Measurements from ENCODE around the gene GPR132. TPM values are rescaled to one million over a fixed set of nuclear protein-coding genes. Genes with fewer than 3 reads are reported as not detected.

GPR132 gene
- total RNA-seq, 1 donor from 2014 or later = 0.07 TPM

DNA sequence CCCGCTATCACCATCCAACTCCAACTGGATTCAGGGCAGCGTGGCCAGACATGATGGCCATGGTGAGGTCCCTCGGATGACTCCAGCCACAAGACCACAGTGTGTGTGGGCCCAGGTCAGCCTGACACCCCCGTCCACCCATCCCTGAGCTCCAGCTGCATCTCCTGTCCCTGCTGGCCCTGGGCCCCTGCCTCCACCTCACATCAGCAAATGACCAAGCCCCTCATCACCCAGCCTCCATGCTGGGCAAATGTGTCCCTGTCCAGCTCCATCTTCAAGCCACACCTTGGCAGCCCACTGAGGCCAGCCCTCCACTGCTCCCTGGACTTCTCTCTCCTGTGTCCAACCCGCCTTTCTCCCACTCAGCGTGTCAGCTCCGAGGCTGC lies 3.2 kb downstream of the GPR132 start:
- no peak for DNase-seq (ENCODE audit: low read depth, low spot score)

DNA sequence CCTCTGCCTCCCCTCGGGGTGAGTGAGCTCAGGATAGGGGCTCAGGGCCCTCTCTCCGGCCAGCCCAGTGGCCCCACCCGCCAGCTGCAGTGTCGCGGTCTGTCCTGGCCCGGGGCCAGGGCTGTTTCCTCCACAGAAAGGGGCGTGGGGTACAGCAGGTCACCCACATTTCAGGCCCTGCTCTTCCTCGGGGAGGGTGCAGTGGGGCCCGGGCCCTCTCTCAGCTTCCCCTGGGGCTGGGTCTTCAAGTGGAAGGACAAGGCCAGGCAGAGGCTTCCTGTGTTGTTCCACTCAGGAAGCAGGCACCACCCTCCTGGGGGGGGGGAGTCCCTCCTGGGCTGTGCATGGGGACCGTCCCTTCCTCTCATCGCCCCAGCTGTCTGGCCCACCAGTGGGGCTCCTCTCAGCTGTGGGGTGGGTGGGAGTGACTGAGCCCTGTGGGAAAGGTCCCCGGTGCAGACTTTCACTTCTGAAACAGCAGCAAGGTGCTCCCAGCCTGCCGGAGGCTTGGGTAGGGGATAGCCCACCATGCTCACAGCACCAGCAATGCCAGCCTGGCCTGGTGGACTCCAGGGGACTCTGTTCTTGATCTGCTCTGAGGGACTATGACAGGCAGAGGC lies 3.7 kb downstream of the GPR132 start:
- no peak for DNase-seq (ENCODE audit: low read depth, low spot score)

DNA sequence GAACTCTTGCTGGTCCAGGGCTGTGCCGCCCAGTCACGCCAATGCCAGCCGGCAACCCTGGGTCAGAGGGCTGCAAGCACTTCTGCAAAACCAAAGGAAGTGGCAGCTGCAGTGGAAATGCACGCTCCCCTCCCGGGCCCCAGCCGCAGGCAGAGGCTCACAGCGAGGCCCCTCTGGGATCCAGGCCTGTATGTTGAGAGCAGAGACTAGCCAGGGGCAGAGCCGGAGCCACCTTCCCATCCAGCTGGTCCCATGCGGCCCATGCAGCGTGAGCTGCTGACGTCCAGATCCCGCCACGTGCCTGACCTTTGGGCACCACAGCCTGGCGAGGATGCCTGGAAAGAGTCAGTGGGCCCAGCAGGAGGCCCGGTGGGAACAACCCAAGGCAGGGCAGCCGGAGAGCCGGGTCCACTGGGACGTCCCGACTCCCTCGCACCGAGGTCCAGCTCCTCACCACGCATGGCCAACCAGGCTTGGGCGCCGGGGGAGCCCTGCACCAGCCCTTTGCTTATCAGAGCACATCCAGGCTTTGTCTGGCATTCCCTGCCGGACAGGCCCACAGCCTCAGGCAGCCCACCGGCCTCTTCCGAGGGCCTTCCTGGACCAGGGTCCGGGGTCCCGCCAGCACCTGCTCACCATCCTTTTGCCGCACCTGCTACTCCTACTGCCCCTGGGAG lies 4.3 kb downstream of the GPR132 start:
- DNase-seq (ENCODE audit: low read depth, low spot score) = no peak

DNA sequence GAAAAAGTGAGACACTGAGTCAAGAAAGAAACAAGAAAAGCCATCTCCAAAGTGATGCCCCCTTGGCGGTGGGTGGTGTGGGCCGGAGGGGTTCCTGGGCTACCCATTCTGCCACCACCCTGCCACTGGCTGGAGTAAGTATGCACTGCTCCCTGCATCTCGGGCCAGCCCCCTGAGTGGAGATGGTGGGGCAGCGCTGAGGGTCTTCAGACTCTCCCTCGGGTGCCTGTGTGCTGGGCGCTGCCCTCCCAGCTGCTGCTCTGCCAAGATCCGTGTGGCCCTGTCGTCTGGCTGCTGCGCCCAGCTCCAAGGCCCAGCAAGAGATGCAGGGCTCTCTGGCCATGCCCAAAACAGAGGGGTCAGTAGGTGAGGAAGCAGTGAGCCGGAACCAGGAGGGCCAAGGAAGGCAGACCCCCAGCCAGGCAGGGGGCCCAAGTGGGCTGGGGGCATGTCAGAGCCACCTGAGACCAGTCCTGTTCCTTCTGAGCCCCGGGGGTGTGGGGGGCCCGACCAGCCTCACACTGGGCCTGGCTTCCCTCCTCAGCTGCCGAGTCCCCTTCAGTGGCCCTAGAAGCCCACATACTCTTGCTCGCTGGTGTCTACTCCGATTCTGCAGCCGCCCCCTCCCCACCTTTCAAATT lies 5.2 kb downstream of the GPR132 start:
- no peak for DNase-seq (ENCODE audit: low read depth, low spot score)

DNA sequence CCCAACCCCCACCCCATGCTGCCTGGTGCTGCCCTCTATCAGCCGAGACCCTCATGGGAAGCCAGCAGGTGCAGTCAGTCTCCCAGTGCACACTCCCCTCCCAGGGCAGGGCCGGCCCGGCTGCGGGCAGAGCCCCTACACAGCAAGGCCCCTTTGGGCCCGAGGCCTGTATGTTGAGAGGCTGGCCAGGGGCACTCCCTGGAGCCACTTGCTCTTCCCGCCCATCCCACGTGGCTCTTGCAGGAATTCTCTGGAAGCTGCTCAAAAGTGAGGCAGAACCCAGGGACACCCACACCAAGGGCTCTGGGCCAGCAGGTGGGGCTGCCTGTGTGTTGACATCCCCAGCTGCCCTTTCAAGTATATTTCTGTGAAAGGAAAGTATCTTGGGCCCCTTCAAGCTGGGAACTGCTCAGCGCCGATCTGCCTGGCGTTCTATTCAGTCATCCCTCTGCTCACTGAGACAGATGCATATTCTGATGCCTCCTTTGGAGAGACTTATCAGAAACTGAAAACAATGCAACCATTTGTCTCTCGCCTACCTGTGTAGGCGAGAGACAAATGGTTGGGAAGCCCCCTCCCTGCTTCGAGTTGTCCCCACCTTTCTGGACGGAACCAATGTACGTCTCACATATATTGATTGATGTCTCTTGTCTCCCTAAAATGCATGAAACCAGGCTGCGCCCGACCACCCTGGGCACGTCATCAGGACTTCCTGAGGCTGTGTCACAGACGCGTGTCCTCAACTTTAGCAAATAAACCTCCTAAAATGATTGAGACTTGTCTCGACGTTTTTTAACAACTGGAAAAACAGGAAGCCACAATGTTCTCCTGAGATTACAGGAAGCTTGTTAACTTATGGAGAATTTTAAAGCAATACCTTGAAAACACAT lies 6.0 kb downstream of the GPR132 start:
- DNase-seq (ENCODE audit: low read depth, low spot score) = no peak

DNA sequence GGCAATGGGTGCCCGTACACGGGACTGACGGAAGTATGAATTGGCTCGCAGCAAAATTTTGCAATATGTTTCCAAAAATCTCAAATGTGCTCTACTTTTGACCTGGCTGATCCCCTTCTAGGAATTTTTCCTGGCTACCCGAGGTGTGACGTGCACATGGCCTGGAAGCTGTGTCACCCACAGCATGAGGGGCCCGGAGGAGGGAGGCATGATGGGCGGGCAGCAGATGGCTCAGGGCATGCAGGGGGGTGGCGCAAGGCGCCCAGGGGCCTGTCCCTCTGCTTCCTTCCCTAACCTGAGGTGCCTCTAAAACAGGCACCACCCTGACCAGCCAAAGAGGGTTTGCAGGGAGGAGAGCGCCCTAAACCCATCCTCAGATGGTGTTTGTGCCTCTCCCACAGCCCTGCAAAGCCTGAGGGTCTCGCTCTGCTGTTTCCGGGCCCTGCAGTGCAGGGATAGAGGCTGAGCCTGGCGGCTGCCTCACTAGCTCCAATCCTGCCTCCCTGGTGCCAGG lies 6.7 kb downstream of the GPR132 start:
- DNase-seq (ENCODE audit: low read depth, low spot score) = no peak

DNA sequence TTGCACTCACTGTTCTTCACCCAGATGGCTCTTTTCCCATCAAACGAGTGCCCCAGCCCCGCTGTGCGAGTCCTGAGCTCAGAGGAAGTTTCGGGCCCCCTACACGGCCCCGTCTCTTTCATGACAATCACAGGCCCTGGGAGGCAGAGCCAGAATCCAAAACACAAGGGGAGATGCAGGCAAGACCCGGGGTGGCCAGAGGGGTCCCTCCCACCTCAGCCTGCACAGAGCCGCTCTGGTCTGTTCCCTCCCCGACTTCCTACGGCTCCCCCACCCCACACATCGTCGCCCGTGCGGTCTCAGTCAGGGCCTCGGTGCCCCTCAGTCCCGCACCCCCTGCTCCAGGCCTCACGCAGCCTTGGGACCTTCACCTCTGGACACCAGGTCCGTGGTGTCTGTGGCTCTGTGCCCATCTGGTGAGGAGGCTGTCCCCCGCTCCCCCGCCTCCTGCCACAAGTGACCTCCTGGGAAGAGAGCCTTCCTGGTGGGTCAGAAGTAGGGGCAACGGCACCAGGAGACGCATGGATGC lies 8.9 kb downstream of the GPR132 start:
- no peak for DNase-seq (ENCODE audit: low read depth, low spot score)

DNA sequence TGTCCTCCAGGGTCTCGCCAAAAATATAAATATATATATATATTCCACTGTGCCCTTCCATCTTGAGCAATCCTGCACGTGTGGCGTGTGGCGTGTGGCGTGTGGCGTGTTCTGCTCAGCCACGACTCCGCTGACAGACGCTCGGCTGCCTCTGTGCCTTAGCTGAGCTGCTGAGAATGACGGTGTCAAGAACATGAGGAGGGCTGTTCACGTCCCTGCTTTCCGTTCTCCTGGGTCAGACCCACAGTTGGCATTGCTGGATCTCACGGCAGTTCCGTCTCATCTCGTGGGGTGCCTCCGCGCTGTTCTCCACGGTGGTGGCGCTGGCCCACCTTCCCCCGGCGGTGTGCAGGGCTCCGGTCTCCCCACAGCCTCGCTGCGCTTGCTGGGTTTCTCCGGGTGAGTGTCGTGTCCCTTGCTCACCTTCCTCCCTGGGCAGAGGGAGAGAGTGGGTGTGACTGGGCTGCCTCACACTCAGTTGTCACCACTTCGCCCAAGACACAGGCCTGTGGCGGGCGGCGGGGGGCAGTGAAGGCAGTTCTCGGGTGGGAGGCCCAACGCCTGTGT lies 9.4 kb downstream of the GPR132 start:
- no peak for DNase-seq (ENCODE audit: low read depth, low spot score)

DNA sequence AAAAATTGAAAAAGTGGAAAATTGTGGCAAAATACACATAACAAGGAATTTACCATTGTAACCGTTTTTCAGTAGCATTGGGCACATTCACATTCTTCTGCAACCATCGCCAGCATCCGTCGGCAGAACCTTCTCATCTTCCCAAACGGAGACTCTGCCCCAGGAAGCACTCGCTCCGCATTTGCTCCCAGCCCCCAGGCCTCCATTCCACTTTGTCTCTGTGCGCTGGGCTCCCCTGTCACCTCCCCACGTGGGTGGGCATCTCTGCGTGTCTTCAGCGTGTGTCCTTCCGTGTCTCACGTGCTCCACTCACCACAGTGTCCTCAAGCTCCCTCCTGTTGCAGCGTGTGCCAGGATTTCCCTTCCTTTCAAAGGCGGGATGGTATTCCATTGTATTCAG lies 9.9 kb downstream of the GPR132 start:
- DNase-seq (ENCODE audit: low read depth, low spot score) = no peak

DNA sequence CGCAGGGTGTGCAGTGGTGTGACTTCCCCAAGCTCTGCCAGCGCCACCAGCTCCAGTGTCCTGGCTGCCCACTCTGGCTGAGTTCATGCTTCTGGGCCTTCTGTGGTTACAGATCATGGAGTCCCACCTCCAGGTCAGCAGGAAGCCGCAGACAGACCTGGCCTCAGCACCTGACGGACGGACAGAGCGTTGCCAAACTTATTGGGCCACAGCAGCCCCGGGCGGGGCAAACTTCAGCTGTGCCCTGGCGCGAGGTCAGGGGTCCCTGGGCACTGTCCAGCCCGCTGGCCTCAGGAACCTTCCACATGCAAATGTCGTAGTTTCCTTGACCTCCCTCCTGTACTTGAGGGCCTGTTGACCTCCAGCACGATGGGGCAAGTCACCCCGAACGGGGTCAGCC lies 11.2 kb downstream of the GPR132 start:
- DNase-seq (ENCODE audit: low read depth, low spot score) = no peak

DNA sequence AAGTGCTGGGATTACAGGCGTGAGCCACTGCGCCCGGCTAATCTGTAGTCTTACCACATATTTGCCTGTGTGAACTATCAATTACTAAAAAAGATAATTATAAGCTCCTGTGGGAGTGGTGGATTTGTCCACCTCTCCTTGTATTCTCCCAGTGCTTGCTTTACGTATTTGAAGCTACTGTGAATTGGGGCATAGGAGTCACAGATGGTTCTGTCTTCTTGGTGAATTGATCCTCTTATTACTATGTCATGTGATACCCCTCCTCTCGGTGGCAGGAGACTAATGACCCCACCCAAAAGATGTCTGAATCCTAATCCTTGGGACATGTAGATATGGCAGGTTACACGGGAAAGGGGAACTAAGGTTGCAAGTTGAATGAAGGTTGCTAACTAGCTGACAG lies 11.8 kb downstream of the GPR132 start:
- DNase-seq (ENCODE audit: low read depth, low spot score) = no peak

DNA sequence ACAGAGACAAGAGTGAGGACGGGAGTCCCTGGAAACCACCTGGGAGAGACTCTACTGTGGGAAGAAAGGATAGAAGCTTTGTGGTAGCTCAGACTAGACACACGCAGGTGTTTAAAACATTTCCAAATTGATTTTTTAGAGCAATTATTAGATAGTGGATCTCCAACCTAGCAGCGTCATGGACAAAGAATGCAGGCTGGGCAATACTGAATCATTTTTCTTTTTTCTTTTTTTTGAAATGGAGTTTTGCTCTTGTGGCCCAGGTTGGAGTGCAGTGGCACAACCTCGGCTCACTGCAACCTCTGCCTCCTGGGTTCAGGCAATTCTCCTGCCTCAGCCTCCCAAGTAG lies 13.1 kb downstream of the GPR132 start:
- no peak for DNase-seq (ENCODE audit: low read depth, low spot score)

DNA sequence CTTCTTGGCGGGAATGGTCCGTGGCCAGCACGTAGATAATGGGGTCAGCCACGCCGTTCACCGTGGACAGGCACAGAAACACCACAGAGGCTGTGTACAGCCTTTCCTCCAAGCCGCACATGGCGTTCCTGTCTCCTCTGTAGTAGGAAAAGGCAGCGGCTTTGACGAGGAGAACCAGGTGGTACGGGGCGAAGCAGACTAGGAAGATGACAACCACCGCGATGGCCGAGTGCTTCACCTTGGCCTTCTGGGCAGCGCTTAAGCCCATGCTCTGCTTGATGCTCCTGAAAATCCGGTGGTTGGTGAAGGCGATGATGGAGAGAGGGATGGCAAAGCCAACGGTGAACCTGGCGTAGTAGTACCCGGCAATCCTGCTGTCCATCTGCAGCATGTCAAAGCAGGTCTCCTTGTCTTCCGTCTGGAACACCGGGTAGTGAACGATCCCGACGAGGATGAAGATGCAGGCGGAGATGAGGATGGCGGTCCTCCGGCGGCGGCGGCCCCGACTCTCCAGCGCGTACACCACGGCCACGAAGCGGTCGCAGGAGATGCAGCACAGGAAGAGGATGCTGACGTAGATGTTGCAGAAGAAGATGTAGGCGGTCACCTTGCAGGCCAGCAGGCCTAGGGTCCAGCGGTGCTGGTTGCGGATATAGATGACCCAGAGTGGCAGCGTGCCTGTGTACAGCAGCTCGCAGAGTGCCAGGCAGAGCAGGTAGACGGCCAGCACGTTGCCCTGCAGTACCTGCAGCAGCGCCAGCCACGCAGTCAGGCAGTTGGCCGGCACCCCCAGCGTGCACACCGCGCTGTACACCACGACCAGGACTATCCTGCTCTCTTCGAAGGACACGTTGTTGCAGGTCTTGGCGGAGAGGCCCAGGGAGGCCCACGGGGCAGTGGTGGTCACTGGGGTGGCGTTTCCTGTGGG lies 13.8 kb downstream of the GPR132 start:
- DNase-seq (ENCODE audit: low read depth, low spot score) = no peak

DNA sequence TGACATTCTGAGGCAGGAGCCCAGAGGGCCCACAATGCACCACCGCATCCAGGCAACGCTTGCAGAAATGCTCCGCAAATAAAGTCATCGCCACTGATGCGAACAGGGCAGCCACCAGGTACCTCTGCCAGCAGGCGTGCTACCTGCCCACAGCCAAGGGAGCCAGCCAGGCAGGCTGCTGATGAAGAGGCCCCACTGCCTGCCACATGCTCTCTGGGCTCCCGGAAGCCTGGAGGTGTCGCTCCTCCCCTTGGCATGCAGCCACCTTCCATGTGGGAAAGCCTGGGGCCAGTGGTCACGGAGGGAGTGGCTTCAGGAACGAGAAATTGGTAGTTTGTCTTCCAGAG lies 14.7 kb downstream of the GPR132 start:
- DNase-seq (ENCODE audit: low read depth, low spot score) = no peak

DNA sequence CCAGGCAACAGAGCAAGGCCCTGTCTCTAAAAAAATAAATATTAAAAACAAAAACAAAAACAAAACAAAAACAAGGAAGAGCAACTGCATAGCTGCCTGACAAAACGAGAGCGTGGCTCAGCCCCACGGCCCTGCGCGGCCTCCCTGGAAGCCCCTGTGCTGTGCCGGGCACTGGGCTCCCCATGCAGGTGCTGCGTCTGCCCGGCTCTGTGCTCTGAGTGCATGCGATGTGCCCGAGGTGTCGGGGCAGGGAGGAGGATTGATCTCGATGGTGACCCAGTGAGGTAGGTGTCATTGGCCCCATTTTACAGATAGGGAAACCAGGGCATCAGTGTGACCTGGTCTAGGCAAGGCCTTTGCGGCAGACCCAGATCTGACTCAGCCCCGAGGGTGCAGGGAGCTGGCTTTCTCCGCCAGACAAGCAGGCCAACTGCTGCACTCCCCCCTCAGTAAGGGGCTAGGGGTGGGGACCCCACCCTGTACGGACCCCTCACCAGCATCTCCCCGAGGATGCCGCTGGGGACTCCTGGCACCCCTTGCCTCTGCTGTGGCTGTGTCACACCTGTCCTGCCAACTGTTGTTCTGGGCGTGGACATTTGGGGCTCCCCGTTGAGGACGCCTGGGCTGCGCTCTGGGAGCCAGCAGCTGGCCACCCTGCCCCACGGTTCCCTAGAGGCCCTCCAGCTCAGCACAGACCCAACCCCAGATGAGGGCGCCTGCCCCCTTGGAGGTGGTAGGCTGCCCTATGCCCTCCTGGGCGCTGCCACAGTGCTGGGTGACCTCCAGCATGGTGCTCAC lies 15.3 kb downstream of the GPR132 start:
- no peak for DNase-seq (ENCODE audit: low read depth, low spot score)

DNA sequence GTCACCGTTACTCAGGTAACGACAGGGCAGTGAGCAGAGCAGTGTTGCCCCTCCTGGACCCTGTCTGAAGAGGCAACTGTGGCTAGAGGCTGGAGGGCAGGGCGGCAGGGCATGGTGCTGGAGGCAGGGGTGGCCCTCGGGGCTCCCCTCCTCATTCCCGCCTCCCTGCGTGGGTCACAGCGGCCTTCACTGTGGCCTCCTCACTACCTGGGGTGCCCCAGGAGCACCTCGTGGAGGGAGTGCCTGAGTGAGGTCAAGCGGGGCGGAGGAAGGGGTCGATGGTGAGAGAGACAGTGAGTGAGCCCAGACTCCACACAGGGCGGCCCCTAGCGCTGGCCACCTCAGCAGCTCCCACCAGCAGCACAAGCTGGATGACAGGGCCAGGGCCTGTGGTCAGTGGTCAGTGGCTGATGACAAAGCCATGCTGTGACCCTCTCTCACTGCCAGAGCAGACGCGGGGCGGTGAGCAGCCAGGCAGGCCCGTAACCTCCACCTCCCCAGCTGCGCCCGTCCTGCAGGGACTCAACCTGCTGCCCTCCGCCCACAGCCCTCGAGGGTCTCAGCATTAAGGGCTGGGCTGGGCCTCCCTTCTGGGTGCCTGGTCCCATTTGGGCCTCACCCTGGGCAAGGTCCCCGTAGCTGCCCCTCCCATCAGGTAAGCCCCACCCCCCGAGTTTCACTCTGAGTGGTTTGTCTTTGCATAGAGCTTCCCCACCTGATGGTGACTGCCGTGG lies 17.8 kb downstream of the GPR132 start:
- no peak for DNase-seq (ENCODE audit: low read depth, low spot score)

DNA sequence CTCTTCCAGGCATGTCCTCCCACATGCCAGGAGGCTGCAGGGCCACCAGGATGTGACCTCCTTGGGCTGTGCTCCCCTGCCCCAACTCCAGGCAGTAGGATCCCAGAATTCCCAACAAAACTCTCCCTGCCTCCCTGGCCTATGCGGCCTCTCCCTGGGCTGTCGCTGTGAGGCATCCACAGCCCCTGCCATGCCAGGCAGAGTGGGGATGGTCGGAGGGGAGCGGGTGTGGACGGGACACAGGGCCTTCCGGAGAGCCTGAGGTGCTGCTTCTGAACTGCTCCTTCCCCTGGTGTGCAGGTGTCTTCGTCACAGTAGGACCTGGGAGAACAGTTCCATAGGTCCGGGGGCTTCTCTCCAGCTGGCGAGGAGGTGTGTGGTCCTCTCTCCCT lies 18.3 kb downstream of the GPR132 start:
- no peak for DNase-seq (ENCODE audit: low read depth, low spot score)

DNA sequence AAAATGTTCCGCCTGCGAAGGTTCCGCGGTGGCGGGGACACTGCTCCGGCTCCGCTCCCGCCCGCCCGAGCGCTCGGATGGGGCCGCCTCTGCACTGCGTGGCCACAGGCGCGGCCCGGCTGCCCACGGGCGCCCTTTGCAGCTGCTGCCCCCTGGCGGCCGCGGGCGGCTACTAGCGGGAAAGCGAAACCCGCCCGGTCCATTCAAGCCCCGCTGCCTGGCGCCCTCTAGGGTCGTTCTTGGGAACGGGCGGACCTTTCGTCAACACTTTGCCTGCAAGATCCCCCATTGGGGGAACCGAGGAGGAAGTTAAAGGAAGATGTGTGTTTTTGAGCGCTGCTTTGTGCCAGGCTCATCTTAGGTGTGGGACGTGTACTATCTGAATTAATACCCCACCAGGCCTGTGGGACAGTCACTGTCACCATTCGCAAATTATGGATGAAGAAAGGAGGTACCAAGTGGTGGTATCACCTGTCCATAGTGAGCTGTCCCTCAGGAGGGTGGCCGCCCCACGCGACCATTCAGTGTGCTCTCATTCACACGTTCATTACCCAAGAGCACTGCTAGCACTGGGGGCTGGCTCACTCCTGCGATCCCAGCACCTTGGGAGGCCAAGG lies 19.4 kb downstream of the GPR132 start:
- peak; percentile 30 for DNase-seq (ENCODE audit: low read depth, low spot score)
